ENCODE data around the gene TLE5.

Gene TLE5

DNA sequence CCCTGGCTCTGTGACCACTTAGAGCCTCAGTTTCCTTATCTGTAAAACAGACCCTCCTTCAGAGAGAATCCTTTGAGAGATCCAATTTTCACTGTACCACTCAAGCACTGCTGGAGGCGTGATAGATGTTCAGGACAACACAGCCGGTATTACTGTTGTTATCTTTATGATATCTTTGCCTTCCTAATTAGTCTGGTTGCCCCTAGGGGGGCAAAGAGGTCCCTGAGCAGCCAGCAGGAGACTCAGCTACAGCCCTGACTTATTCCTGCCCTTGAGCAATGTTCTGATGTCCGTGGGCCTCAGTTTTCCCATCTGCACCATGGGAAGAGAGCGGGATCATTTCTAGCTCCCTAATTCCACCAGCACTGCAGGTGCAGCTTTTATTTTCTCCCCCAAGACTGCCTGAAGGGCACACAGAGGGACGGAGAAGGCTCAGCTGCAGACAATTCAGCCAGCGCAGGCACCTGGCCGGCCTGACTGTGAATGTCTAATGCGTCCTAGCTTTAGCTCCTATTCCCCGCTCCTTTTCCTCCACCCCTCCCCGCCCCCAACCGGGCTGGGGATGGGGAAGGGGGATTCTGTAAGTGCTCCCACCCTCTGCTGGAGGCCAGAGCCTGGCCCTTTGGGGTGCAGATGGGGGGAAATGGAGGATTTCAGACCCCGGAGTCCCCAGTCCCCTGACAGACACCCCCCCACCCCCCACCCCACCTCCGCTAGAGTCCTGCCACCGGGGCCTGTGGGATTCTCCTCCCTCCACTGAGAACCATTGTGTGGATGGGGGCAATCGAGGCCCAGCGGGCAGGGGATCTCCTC lies 16.2 kb downstream of the TLE5 start:
- no peak overlapping the region for H3K27ac ChIP-seq (replicated peaks)
- DNase-seq (ENCODE audit: low read depth in 1 of 2, low spot score in 1 of 2): no peak
- TF ChIP-seq, protein P1, sequence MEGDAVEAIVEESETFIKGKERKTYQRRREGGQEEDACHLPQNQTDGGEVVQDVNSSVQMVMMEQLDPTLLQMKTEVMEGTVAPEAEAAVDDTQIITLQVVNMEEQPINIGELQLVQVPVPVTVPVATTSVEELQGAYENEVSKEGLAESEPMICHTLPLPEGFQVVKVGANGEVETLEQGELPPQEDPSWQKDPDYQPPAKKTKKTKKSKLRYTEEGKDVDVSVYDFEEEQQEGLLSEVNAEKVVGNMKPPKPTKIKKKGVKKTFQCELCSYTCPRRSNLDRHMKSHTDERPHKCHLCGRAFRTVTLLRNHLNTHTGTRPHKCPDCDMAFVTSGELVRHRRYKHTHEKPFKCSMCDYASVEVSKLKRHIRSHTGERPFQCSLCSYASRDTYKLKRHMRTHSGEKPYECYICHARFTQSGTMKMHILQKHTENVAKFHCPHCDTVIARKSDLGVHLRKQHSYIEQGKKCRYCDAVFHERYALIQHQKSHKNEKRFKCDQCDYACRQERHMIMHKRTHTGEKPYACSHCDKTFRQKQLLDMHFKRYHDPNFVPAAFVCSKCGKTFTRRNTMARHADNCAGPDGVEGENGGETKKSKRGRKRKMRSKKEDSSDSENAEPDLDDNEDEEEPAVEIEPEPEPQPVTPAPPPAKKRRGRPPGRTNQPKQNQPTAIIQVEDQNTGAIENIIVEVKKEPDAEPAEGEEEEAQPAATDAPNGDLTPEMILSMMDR (IDR thresholded peaks at IDR 0.05; ENCODE audit: insufficient read depth, low read length): no peak
- TF ChIP-seq REST (IDR thresholded peaks at IDR 0.05; ENCODE audit: insufficient replicate concordance, low read depth) (no peak), POLR2AphosphoS5 (IDR thresholded peaks at IDR 0.05; ENCODE audit: low read depth) (no peak), SPI1 (IDR thresholded peaks at IDR 0.05; ENCODE audit: borderline replicate concordance, low read depth) (no peak)
- H3K4me3 ChIP-seq (replicated peaks; ENCODE audit: insufficient read depth, low read length): no peak overlapping the region
- peaks cover 30% of the 10 kb centered on the region for H3K27me3 ChIP-seq (ENCODE audit: insufficient read depth, poor library complexity, severe bottlenecking)

- DNase-seq (ENCODE audit: low read depth in 1 of 2, low spot score in 1 of 2): no peak
- peaks cover 30% of the 10 kb centered on the region for H3K27me3 ChIP-seq (ENCODE audit: insufficient read depth, poor library complexity, severe bottlenecking)
- TF ChIP-seq GABPA (IDR thresholded peaks at IDR 0.05; ENCODE audit: low read depth) (no peak), POLR2AphosphoS5 (IDR thresholded peaks at IDR 0.05; ENCODE audit: low read depth) (no peak), SPI1 (IDR thresholded peaks at IDR 0.05; ENCODE audit: borderline replicate concordance, low read depth) (no peak), REST (IDR thresholded peaks at IDR 0.05; ENCODE audit: insufficient replicate concordance, low read depth) (no peak)
- TF ChIP-seq, protein P1 (IDR thresholded peaks at IDR 0.05; ENCODE audit: insufficient read depth, low read length): no peak
- H3K27ac ChIP-seq (replicated peaks): no peak overlapping the region
- no peak overlapping the region for H3K4me3 ChIP-seq (replicated peaks; ENCODE audit: insufficient read depth, low read length)
These were observed 17.1 kb downstream of the TLE5 start for GRCh38 chr19:3045191-3045590.

DNA sequence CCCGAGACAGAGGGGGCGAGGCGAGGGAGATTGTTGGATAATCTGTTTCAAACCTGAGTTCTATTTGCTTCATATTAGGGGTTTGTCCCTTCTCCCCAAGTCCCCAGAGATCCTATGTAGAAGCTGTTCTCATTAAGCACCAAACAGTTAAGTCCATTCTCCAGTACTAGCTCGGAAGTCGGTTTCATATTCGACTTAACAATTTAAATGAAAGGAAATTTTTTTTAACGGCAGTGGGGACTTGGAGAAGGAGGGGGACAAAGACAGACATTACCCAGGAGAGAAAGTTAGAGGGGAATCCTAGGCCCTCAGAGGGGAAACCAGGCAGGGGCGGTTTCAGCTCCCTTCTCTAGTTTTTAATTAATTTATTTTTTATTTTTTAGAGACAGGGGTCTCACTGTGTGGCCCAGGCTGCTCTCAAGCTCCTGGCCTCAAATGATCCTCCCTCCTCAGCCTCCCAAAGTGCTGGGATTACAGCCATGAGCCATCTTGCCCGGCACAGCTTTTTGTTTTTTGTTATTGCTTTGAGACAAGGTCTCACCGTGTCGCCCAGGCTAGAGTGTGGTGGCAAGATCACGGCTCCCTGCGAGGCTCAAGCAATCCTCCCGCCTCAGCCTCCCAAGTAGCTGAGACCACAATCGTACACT lies 19.6 kb downstream of the TLE5 start:
- no peak overlapping the region for H3K4me3 ChIP-seq (replicated peaks; ENCODE audit: insufficient read depth, low read length)
- DNase-seq (ENCODE audit: low read depth in 1 of 2, low spot score in 1 of 2): no peak
- TF ChIP-seq, protein P1 (IDR thresholded peaks at IDR 0.05; ENCODE audit: insufficient read depth, low read length): no peak
- TF ChIP-seq SPI1 (IDR thresholded peaks at IDR 0.05; ENCODE audit: borderline replicate concordance, low read depth): no peak
- TF ChIP-seq GABPA (IDR thresholded peaks at IDR 0.05; ENCODE audit: low read depth): no peak
- no peak for TF ChIP-seq REST (IDR thresholded peaks at IDR 0.05; ENCODE audit: insufficient replicate concordance, low read depth)
- TF ChIP-seq POLR2AphosphoS5 (IDR thresholded peaks at IDR 0.05; ENCODE audit: low read depth): no peak
- H3K27me3 ChIP-seq (ENCODE audit: insufficient read depth, poor library complexity, severe bottlenecking): peaks cover 25% of the 10 kb centered on the region
- H3K27ac ChIP-seq (replicated peaks): no peak overlapping the region
